Activated CD8-positive, alpha-beta T cell treated with anti-CD3 and anti-CD28 coated beads for 36 hours (primary cell): Measurements from ENCODE around the gene CD96. TPM values are rescaled to one million over a fixed set of nuclear protein-coding genes. Genes with fewer than 3 reads are reported as not detected.
"Not testable (repeated sequence)": the region's sequence is repeated elsewhere in the genome, so short reads cannot be mapped to it uniquely, and the experiment has no call there.

Source experiments
- ATAC-seq: fragments of 200-7000 bp; cut with Tn5 transposase; one replicate; pipeline ENCODE4 v1.10.0; 2021; ENCODE audit warnings: mild to moderate bottlenecking, moderate library complexity
- CTCF ChIA-PET: fragments of 350-600 bp; sonication (Branson Sonifier 250); formaldehyde crosslinking; loops from one replicate; lab custom pipeline; 2021; ENCODE audit warnings: antibody characterized with exemption; lab: Charles Lee
- POLR2A ChIA-PET: fragments of 350-600 bp; sonication (Branson Sonifier 250); formaldehyde crosslinking; loops from one replicate; lab custom pipeline; 2021; ENCODE audit warnings: antibody characterized with exemption; lab: Charles Lee
- DNase-seq: peaks from one replicate; pipeline ENCODE4 v3.0.0-alpha.2; 2020
- H3K27ac Mint-ChIP-seq: one replicate; pipeline ENCODE4 v1.8.0; 2021; ENCODE audit warnings: mild to moderate bottlenecking, mixed read lengths
- H3K27me3 Mint-ChIP-seq: one replicate; pipeline ENCODE4 v1.8.0; 2021; ENCODE audit warnings: mixed read lengths
- H3K36me3 Mint-ChIP-seq: one replicate; pipeline ENCODE4 v1.8.0; 2021; ENCODE audit warnings: low read depth, mixed read lengths
- H3K4me1 Mint-ChIP-seq: one replicate; pipeline ENCODE4 v1.8.0; 2021; ENCODE audit warnings: low read depth, mixed read lengths
- H3K4me3 Mint-ChIP-seq: one replicate; pipeline ENCODE4 v1.8.0; 2021; ENCODE audit warnings: mild to moderate bottlenecking, moderate library complexity, mixed read lengths
- H3K9me3 Mint-ChIP-seq: one replicate; pipeline ENCODE4 v1.8.0; 2021; ENCODE audit warnings: mixed read lengths
- intact Hi-C: fragments of 100-400 bp; cut with micrococcal nuclease; formaldehyde crosslinking; loops from one replicate; pipeline ENCODE4 v1.10.0; 2022
- total RNA-seq, 2 experiments: library from RNA; stranded (reverse); gene quantifications; one replicate each; pipeline ENCODE4 v1.2.3, GENCODE V29; 2021
- TF ChIP-seq, protein P1 (sequence below): fragments of 200-600 bp; IDR thresholded peaks from one replicate; pipeline ENCODE4 v1.8.0; 2022; ENCODE audit warnings: antibody characterized with exemption, mild to moderate bottlenecking

The CD96 gene
- total RNA-seq, 2 experiments from 2014 or later: 142 to 147 TPM

DNA sequence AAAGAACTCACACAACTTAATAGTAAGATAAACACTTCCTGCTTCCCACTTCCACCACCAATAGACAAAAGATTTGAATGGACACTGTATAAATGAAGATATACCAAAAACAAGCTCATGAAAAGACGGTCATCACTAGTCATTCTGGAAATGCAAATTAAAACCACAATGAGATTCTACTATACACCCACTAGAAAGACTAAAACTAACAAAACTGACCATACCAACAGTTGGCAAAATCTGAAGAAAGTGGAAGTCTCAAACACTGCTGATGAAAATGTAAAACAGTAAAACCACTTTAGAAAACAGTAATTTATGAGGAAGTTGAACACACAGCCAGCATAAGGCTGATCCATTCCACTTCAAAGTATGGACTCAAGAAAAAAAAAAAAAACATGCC, 35.6 kb upstream of the CD96 start:
- no peaks in the 10 kb centered on the region for H3K27me3 Mint-ChIP-seq
- ATAC-seq: no peak
- intact Hi-C loops: no loop called here
- peaks cover 2% of the 10 kb centered on the region for H3K4me1 Mint-ChIP-seq
- no peaks in the 10 kb centered on the region for H3K36me3 Mint-ChIP-seq
- DNase-seq: no peak
- TF ChIP-seq, protein P1, sequence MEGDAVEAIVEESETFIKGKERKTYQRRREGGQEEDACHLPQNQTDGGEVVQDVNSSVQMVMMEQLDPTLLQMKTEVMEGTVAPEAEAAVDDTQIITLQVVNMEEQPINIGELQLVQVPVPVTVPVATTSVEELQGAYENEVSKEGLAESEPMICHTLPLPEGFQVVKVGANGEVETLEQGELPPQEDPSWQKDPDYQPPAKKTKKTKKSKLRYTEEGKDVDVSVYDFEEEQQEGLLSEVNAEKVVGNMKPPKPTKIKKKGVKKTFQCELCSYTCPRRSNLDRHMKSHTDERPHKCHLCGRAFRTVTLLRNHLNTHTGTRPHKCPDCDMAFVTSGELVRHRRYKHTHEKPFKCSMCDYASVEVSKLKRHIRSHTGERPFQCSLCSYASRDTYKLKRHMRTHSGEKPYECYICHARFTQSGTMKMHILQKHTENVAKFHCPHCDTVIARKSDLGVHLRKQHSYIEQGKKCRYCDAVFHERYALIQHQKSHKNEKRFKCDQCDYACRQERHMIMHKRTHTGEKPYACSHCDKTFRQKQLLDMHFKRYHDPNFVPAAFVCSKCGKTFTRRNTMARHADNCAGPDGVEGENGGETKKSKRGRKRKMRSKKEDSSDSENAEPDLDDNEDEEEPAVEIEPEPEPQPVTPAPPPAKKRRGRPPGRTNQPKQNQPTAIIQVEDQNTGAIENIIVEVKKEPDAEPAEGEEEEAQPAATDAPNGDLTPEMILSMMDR: no peak
- CTCF ChIA-PET: no interaction called here
- H3K9me3 Mint-ChIP-seq: peaks cover 6% of the 10 kb centered on the region
- no peak overlapping the region for H3K27ac Mint-ChIP-seq
- POLR2A ChIA-PET: no interaction called here
- no peak overlapping the region for H3K4me3 Mint-ChIP-seq

- POLR2A ChIA-PET: no interaction called here
- Mint-ChIP-seq H3K27ac (no peak overlapping the region), H3K4me1 (peaks cover 2% of the 10 kb centered on the region), H3K4me3 (no peak overlapping the region), H3K27me3 (no peaks in the 10 kb centered on the region), H3K9me3 (peaks cover 2% of the 10 kb centered on the region), H3K36me3 (no peaks in the 10 kb centered on the region)
- DNase-seq (no peak), ATAC-seq (no peak)
- intact Hi-C loops: no loop called here
- TF ChIP-seq, protein P1: no peak
- CTCF ChIA-PET: no interaction called here
These were observed 32.7 kb upstream of the CD96 start for GRCh38 chr3:111509308-111509707.

DNA sequence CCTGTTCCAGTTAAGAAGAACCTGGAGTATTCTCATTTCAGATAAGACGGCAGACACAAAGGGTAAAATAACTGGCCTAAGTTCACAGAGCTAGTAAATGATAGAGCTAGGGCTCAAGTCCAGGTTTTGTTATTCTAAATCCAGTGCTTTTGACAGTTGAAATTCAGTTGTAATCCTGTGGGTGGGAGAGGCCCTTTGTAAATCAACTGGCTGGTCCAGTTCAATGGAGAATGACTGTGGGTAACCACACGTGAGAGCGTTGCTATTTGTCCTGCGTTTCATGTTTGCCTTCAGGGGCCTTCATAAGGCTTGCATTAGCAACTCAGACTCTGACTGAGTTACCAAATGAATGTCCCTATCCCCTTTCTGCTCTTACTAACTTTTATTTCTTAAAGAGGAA, 24.2 kb upstream of the CD96 start:
- ATAC-seq: no peak
- no peaks in the 10 kb centered on the region for H3K36me3 Mint-ChIP-seq
- CTCF ChIA-PET: no interaction called here

GRCh38 chr3:111519178-111519855, 22.7 kb upstream of the CD96 start:
- Mint-ChIP-seq H3K4me1 (no peaks in the 10 kb centered on the region), H3K9me3 (no peaks in the 10 kb centered on the region), H3K4me3 (no peak overlapping the region), H3K36me3 (no peaks in the 10 kb centered on the region), H3K27me3 (no peaks in the 10 kb centered on the region), H3K27ac (no peak overlapping the region)
- DNase-seq (no peak), ATAC-seq (no peak)
- intact Hi-C loops: no loop called here
- POLR2A ChIA-PET: no interaction called here
- TF ChIP-seq, protein P1: no peak
- CTCF ChIA-PET: interaction anchor here (0.7 kb wide), 1 partner anchor 8 kb away, joined by 3 read pairs; no protein-coding TSS in a partner anchor

More for the DNA sequence above, 24.2 kb upstream of the CD96 start:
- H3K9me3 Mint-ChIP-seq: no peaks in the 10 kb centered on the region
- no peaks in the 10 kb centered on the region for H3K4me1 Mint-ChIP-seq
- POLR2A ChIA-PET: no interaction called here
- intact Hi-C loops: no loop called here
- no peak overlapping the region for H3K27ac Mint-ChIP-seq
- TF ChIP-seq, protein P1: no peak
- H3K27me3 Mint-ChIP-seq: no peaks in the 10 kb centered on the region
- H3K4me3 Mint-ChIP-seq: no peak overlapping the region
- no peak for DNase-seq

DNA sequence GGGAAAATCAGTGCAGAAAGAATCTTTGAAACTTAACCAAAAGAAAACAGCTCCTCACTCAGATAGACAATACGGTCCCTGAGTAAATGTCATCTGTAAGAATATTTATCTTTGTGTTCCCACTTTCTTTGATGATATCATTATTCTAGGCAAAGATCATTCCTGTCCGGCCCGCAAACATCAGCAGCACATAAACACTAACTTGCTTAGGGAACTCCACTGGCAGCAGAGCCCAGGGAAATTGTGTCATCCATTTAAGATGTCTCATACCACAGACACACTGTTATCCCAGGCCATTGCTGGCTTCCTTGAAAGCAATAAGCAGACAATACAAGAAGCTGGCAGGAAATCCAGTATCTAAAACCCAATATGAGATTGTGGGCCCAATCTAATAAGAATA, 20.1 kb upstream of the CD96 start:
- TF ChIP-seq, protein P1: no peak
- CTCF ChIA-PET: no interaction called here
- H3K27ac Mint-ChIP-seq: no peak overlapping the region

DNA sequence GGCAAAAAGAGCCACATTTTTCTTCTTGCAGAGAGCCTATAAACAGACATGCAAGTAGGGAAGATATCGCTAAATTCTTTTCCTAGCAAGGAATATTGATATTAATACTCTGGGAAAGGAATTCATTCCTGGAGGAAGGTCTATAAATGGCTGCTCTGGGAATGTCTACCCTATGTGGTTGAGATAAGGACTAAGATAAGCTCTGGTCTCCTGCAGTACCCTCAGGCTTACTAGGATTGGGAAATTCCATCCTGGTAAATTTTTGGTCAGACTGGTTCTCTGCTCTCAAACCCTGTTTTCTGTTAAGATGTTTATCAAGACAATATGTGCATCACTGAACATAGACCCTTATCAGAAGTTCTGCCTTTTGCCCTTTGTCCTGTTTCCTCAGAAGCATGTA, 17.5 kb upstream of the CD96 start:
- CTCF ChIA-PET, H3K9me3 Mint-ChIP-seq, H3K4me3 Mint-ChIP-seq, H3K27me3 Mint-ChIP-seq, DNase-seq, POLR2A ChIA-PET, ATAC-seq, H3K36me3 Mint-ChIP-seq, H3K27ac Mint-ChIP-seq, intact Hi-C loops, H3K4me1 Mint-ChIP-seq: not testable (repeated sequence)

More for the DNA sequence above, 20.1 kb upstream of the CD96 start:
- Mint-ChIP-seq H3K36me3 (no peaks in the 10 kb centered on the region), H3K4me3 (no peak overlapping the region), H3K4me1 (no peaks in the 10 kb centered on the region), H3K9me3 (no peaks in the 10 kb centered on the region), H3K27me3 (no peaks in the 10 kb centered on the region)
- intact Hi-C loops: no loop called here
- DNase-seq (no peak), ATAC-seq (no peak)
- POLR2A ChIA-PET: no interaction called here
